HepG2 (cell line): ENCODE results near the gene TBC1D5. TPM values are rescaled to one million over a fixed set of nuclear protein-coding genes. Genes with fewer than 3 reads are reported as not detected.

Source experiments
- ATAC-seq: fragments of 200-7000 bp; cut with Tn5 transposase; 3 replicates; pipeline ENCODE4 v1.9.1; 2020; ENCODE audit warnings: mild to moderate bottlenecking, moderate library complexity
- BruUV-seq: library from RNA; stranded (reverse); fragments of 400-500 nt; replicated peaks from 2 replicates; lab custom pipeline; 2021; lab: Mats Ljungman, UMichigan
- CTCF ChIA-PET: fragments of 300-600 bp; formaldehyde crosslinking; extraction: SDS; loops from one replicate; lab custom pipeline; 2021; ENCODE audit warnings: low total read pairs, inconsistent platforms, low intra/inter-chr PET ratio; lab: Yijun Ruan, JAX
- POLR2A ChIA-PET: fragments of 350-600 bp; sonication (Branson Sonifier 250); formaldehyde crosslinking; loops from one replicate; lab custom pipeline; 2020; ENCODE audit warnings: antibody characterized with exemption, inconsistent platforms; lab: Yijun Ruan, JAX
- DNase-seq: peaks from one replicate; pipeline ENCODE4 v3.0.0-alpha.2; 2015; ENCODE audit warnings: low spot score
- FAIRE-seq: peaks from 3 replicates; lab custom pipeline; 2011; peaks lifted over from hg19 to GRCh38; lab: Jason Lieb, UNC
- H2AFZ ChIP-seq: one replicate; pipeline ENCODE4 v1.6.1; 2011; ENCODE audit warnings: low read length, inconsistent platforms
- H3K27ac ChIP-seq: fragments of 300-600 bp; 3 replicates; pipeline ENCODE4 v1.8.0; 2011; ENCODE audit warnings: mixed run types, mild to moderate bottlenecking, mixed read lengths, low read length, inconsistent platforms; ENCODE audit not compliant: insufficient read depth; ENCODE audit errors: extremely low read length
- H3K27me3 ChIP-seq, 2 experiments: fragments of 200-600 bp in 1 of 2; 2 replicates in 1 of 2; 3 replicates in 1 of 2; pipeline versions ENCODE4 v1.6.0 to v1.8.0; 2011; ENCODE audit warnings: low read length in 2 of 2, mild to moderate bottlenecking in 2 of 2, moderate library complexity in 2 of 2, inconsistent platforms in 1 of 2; ENCODE audit not compliant: insufficient read depth in 2 of 2, control insufficient read depth in 1 of 2
- H3K36me3 ChIP-seq, 2 experiments: fragments of 200-600 bp in 1 of 2; replicated peaks in 1 of 2; 2 replicates in 1 of 2; 3 replicates in 1 of 2; pipeline versions ENCODE4 v1.5.1 to v1.8.0; 2011; ENCODE audit warnings: low read length in 2 of 2, inconsistent platforms in 1 of 2; ENCODE audit not compliant: insufficient read depth in 2 of 2, control insufficient read depth in 1 of 2
- H3K4me1 ChIP-seq: 2 replicates; pipeline ENCODE4 v1.5.1; 2012; ENCODE audit warnings: low read length, inconsistent platforms; ENCODE audit not compliant: insufficient read depth
- H3K4me2 ChIP-seq: 2 replicates; pipeline ENCODE4 v1.6.0; 2011; ENCODE audit warnings: low read depth, low read length, inconsistent platforms
- H3K4me3 ChIP-seq, 3 experiments: fragments of 200-600 bp in 1 of 3; sonication (generic), shearing (Covaris generic) in 1 of 3; replicated peaks in 1 of 3; 2 replicates each; pipeline ENCODE4 v1.5.1; 2011 to 2016; ENCODE audit warnings: low read length in 3 of 3, inconsistent platforms in 2 of 3, low read depth in 2 of 3, mild to moderate bottlenecking in 2 of 3, control low read depth in 1 of 3, mixed read lengths in 1 of 3; ENCODE audit not compliant: insufficient read depth in 1 of 3
- H3K79me2 ChIP-seq: one replicate; pipeline ENCODE4 v1.6.1; 2011; ENCODE audit warnings: low read length, inconsistent platforms; ENCODE audit not compliant: insufficient read depth
- H3K9ac ChIP-seq: 2 replicates; pipeline ENCODE4 v1.6.0; 2011; ENCODE audit warnings: mild to moderate bottlenecking, low read depth, low read length, inconsistent platforms; ENCODE audit not compliant: insufficient read depth
- H3K9me3 ChIP-seq: 2 replicates; pipeline ENCODE4 v1.5.1; 2012; ENCODE audit warnings: mild to moderate bottlenecking, low read length
- H4K20me1 ChIP-seq: 2 replicates; pipeline ENCODE4 v1.6.0; 2011; ENCODE audit warnings: inconsistent platforms, mild to moderate bottlenecking, low read length, moderate library complexity; ENCODE audit not compliant: insufficient read depth
- AKNA ChIP-seq: sonication (generic); formaldehyde crosslinking; IDR thresholded peaks from 2 replicates; pipeline ENCODE4 v1.4.0; 2020; ENCODE audit warnings: missing genetic modification reagents, borderline replicate concordance
- CCAR2 ChIP-seq: fragments of 200-400 bp; formaldehyde crosslinking; optimal IDR thresholded peaks from 2 replicates; pipeline ENCODE3; 2018; ENCODE audit warnings: low read depth, mild to moderate bottlenecking, low read length, moderate library complexity
- EED ChIP-seq: sonication (generic); formaldehyde crosslinking; IDR thresholded peaks from 2 replicates; pipeline ENCODE4 v1.5.0; 2020; ENCODE audit warnings: mild to moderate bottlenecking, missing genetic modification reagents
- FOXP1 ChIP-seq, 2 experiments: fragments of 450-650 bp in 1 of 2; IDR thresholded peaks; 2 replicates each; pipeline ENCODE4 v1.6.1; 2017 to 2018; ENCODE audit warnings: antibody characterized with exemption in 1 of 2
- MEIS2 ChIP-seq: sonication (generic); formaldehyde crosslinking; IDR thresholded peaks from 2 replicates; pipeline ENCODE4 v1.9.0; 2021; ENCODE audit warnings: mild to moderate bottlenecking, missing genetic modification reagents
- MTF1 ChIP-seq: sonication (generic); formaldehyde crosslinking; IDR thresholded peaks from 2 replicates; pipeline ENCODE4 v1.5.0; 2020; ENCODE audit warnings: missing genetic modification reagents
- MXI1 ChIP-seq: IDR thresholded peaks from 3 replicates; pipeline ENCODE4 v1.6.1; 2012; ENCODE audit warnings: low read depth, low read length, inconsistent platforms, borderline replicate concordance
- NCOA1 ChIP-seq: sonication (generic); formaldehyde crosslinking; IDR thresholded peaks from 2 replicates; pipeline ENCODE4 v1.9.0; 2021; ENCODE audit warnings: missing genetic modification reagents
- PAF1 ChIP-seq: IDR thresholded peaks from 2 replicates; pipeline ENCODE4 v1.6.1; 2016; ENCODE audit warnings: missing genetic modification reagents, missing compliant biosample characterization
- REPIN1 ChIP-seq: sonication (generic); formaldehyde crosslinking; IDR thresholded peaks from 2 replicates; pipeline ENCODE4 v1.8.0; 2022; ENCODE audit warnings: missing genetic modification reagents, low read depth, mild to moderate bottlenecking, borderline replicate concordance
- SP140L ChIP-seq: sonication (generic); formaldehyde crosslinking; IDR thresholded peaks from 2 replicates; pipeline ENCODE4 v1.4.0; 2020; ENCODE audit warnings: missing genetic modification reagents, borderline replicate concordance
- SSRP1 ChIP-seq: IDR thresholded peaks from 2 replicates; pipeline ENCODE4 v1.6.1; 2016; ENCODE audit warnings: control low read depth
- TRIM24 ChIP-seq: sonication (generic); formaldehyde crosslinking; IDR thresholded peaks from 2 replicates; pipeline ENCODE4 v1.8.0; 2022; ENCODE audit warnings: mild to moderate bottlenecking, missing genetic modification reagents
- ZBTB38 ChIP-seq: sonication (generic); formaldehyde crosslinking; IDR thresholded peaks from 2 replicates; pipeline ENCODE4 v1.5.1; 2020; ENCODE audit warnings: mild to moderate bottlenecking, missing genetic modification reagents
- ZNF563 ChIP-seq: sonication (generic); formaldehyde crosslinking; IDR thresholded peaks from 2 replicates; pipeline ENCODE4 v1.8.0; 2022; ENCODE audit warnings: mild to moderate bottlenecking, moderate library complexity, missing genetic modification reagents
- ZNF878 ChIP-seq: sonication (generic); formaldehyde crosslinking; IDR thresholded peaks from 2 replicates; pipeline ENCODE4 v1.8.1; 2023; ENCODE audit warnings: mild to moderate bottlenecking, missing genetic modification reagents, moderate library complexity
- ZSCAN30 ChIP-seq: sonication (generic); formaldehyde crosslinking; IDR thresholded peaks from 2 replicates; pipeline ENCODE4 v1.5.0; 2020; ENCODE audit warnings: mild to moderate bottlenecking, missing genetic modification reagents
- WGBS: methylation state at CpG from one replicate; pipeline ENCODE4 v1.1.6; 2017; ENCODE audit warnings: low lambda C conversion rate; 5-methylcytosine and 5-hydroxymethylcytosine counted together
- in situ Hi-C: cut with HindIII; loops from 2 replicates; pipeline ENCODE4 v1.10.0; 2017; ENCODE audit warnings: low pct_unique_long_range_greater_than_20kb; ENCODE audit not compliant: extremely low pct_ligation_motif_present
- intact Hi-C: fragments of 100-400 bp; cut with micrococcal nuclease; formaldehyde crosslinking; loops from one replicate; pipeline ENCODE4 v1.10.0; 2022; ENCODE audit not compliant: unreplicated experiment
- polyA plus RNA-seq, 8 experiments: library from polyadenylated mRNA; depleted of rRNA in 3 of 8; stranded (reverse) in 7 of 8; unstranded in 1 of 8; fragments of >200 nt; fragmentation: Illumina TruSeq in 4 of 8; extraction: Trizol in 4 of 8; gene quantifications; 2 replicates each; pipeline versions ENCODE4 v1.2.1 to v1.2.3, GENCODE V29; 2011 to 2016; ENCODE audit warnings: low read depth in 4 of 8, missing spikeins in 1 of 8, mixed read lengths in 1 of 8; ENCODE audit not compliant: insufficient read depth in 1 of 8
- total RNA-seq, 5 experiments: library from RNA; depleted of rRNA; stranded (reverse); fragments of >200 nt; fragmentation: Illumina TruSeq; extraction: Trizol; gene quantifications; 2 replicates each; pipeline ENCODE4 v1.2.3, GENCODE V29; 2016; ENCODE audit warnings: low read depth in 1 of 5

The TBC1D5 gene
- total and polyA plus RNA-seq, 2 of the 13 experiments (the other 11 are each of a cell fraction or from before 2014, with no cell fraction given): 19.2 to 33.3 TPM

- TF ChIP-seq AKNA (CRISPR knock-in tag) (no peak), FOXP1 (IDR thresholded peaks at IDR 0.05) (no peak), FOXP1 (CRISPR knock-in tag; IDR thresholded peaks at IDR 0.05) (no peak), MEIS2 (CRISPR knock-in tag) (no peak), ZNF563 (CRISPR knock-in tag) (no peak), PAF1 (CRISPR knock-in tag) (no peak)
- TF ChIP-seq, all 625 proteins: peak for 0
These were observed 434.5 kb downstream of the TBC1D5 start (continued) for GRCh38 chr3:17307887-17308286.

- Histone ChIP-seq H2AFZ (no peak overlapping the region), H3K36me3 (no peaks in the 10 kb centered on the region; a peak in 2 of 5 replicates), H3K9me3 (no peaks in the 10 kb centered on the region), H3K4me2 (no peak overlapping the region), H3K4me3 (no peak overlapping the region), H3K4me1 (no peaks in the 10 kb centered on the region), H3K9ac (no peak overlapping the region), H4K20me1 (no peaks in the 10 kb centered on the region), H3K79me2 (no peaks in the 10 kb centered on the region), H3K27ac (no peak overlapping the region), H3K27me3 (no peaks in the 10 kb centered on the region)
- FAIRE-seq: no peak
- intact Hi-C loops (no loop called here), in situ Hi-C loops (no loop called here)
- ATAC-seq: no peak
- 100% methylated on average over 1 of the region's 1 CpG for WGBS
- BruUV-seq: no TSS peak
- ChIA-PET POLR2A (no interaction called here), CTCF (no interaction called here)
- no peak for TF ChIP-seq SP140L (CRISPR knock-in tag)
- TF ChIP-seq REPIN1 (CRISPR knock-in tag): no peak
- TF ChIP-seq ZSCAN30 (CRISPR knock-in tag): no peak
- no peak for TF ChIP-seq CCAR2
- no peak for TF ChIP-seq MTF1 (CRISPR knock-in tag)
- TF ChIP-seq MXI1: no peak
- TF ChIP-seq NCOA1 (CRISPR knock-in tag): no peak
- TF ChIP-seq TRIM24 (CRISPR knock-in tag): no peak
- TF ChIP-seq EED (CRISPR knock-in tag): no peak
- TF ChIP-seq ZBTB38: no peak
- TF ChIP-seq SSRP1 (CRISPR knock-in tag): no peak
- TF ChIP-seq ZNF878: no peak
- no peak for DNase-seq
These were observed 434.9 kb downstream of the TBC1D5 start for GRCh38 chr3:17307482-17307881.
